GM19025 (cell line): ENCODE measurements around the gene MMAA.

Source experiments
- ATAC-seq: cut with Tn5 transposase; IDR thresholded peaks from one replicate; pipeline ENCODE4 v1.9.1; 2021; ENCODE audit warnings: mild to moderate bottlenecking, low read depth, moderate library complexity; ENCODE audit not compliant: unreplicated experiment

Gene MMAA

DNA sequence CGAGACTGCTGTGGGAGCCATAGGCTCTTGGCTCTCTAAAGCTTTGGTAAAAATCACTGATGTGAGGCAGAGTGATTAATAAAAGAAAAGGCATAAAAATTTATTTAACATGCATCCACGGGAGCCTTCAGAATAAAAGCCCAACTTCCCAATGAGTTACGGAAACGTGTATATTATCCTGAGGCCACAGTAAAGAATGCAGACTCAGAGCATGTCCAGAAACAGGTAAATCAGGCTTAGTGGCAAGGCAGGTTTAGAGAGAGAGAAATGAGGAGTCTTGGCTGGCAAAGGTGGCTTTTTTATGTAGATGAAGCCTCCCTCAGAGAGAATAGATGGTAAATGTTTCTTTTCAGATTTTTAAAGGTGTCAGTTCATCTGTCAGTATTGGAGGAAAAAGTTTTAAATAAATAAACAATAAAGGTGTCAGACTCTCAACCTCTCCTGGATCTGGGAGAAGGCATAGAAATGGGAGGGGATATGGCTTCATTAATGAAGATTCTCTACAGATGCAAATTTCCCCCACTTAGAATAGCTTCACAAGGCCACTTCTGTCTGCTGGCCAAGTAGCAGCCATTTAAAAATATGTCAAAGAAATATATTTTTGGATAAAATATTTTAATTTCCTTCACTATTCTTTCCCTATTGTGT is 84.8 kb downstream of the MMAA start:
- no peak for ATAC-seq

DNA sequence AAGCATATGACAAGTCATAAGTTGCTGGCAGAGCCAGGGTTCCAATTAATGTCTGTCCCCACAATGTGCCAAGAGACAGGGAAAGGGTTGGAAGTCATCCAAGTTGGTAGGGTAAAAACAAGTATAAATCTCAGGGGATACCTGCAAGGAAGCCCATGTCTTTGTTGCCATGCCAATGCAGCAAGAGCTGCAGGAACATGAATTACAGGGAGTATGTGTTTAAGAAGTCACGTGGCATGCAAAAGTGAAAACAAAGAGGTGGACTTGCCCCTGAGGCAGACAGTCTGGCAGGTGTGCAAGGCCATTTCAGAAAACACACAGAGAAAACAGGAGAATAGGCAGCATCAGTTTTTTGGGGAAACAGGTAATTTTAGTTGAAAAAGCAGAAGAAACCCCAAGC is 90.2 kb downstream of the MMAA start:
- ATAC-seq, result no peak
